Measurements from ENCODE around the gene FIGN.

FIGN gene

GRCh38 chr2:163592954-163593622 lies 142.7 kb downstream of the FIGN start:
- TF ChIP-seq, protein P1, sequence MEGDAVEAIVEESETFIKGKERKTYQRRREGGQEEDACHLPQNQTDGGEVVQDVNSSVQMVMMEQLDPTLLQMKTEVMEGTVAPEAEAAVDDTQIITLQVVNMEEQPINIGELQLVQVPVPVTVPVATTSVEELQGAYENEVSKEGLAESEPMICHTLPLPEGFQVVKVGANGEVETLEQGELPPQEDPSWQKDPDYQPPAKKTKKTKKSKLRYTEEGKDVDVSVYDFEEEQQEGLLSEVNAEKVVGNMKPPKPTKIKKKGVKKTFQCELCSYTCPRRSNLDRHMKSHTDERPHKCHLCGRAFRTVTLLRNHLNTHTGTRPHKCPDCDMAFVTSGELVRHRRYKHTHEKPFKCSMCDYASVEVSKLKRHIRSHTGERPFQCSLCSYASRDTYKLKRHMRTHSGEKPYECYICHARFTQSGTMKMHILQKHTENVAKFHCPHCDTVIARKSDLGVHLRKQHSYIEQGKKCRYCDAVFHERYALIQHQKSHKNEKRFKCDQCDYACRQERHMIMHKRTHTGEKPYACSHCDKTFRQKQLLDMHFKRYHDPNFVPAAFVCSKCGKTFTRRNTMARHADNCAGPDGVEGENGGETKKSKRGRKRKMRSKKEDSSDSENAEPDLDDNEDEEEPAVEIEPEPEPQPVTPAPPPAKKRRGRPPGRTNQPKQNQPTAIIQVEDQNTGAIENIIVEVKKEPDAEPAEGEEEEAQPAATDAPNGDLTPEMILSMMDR (IDR thresholded peaks at IDR 0.05; ENCODE audit: insufficient read depth, low read depth, low read length, missing control alignments) = no peak
- H3K4me3 ChIP-seq (ENCODE audit: low read length) = no peak overlapping the region
- no peak for DNase-seq (ENCODE audit: low read depth)

DNA sequence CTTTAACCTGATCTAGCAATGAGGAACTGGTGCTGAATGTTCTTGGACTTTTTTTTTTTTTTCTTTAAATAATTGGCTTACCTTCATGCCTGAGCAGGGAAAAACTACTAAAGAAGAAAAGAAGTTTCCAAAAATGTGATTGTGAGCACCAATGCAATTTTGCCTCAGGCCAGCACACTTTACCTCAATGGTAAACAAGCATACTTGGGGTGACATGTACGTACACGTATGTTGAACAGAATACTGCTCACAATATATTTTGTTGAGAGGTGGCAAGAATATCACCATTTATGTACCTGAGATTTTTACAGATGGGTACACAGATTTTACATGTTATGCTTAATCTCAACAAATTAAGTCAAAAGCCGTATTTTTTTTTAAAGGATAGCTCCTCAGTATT lies 144.3 kb downstream of the FIGN start:
- TF ChIP-seq, protein P1 (IDR thresholded peaks at IDR 0.05; ENCODE audit: insufficient read depth, low read depth, low read length, missing control alignments) = no peak
- H3K4me3 ChIP-seq (ENCODE audit: low read length) = no peak overlapping the region

GRCh38 chr2:163580757-163581156 lies 155.1 kb downstream of the FIGN start:
- TF ChIP-seq, protein P1 (IDR thresholded peaks at IDR 0.05; ENCODE audit: insufficient read depth, low read depth, low read length, missing control alignments) = no peak
- no peak overlapping the region for H3K4me3 ChIP-seq (ENCODE audit: low read length)
- DNase-seq (ENCODE audit: low read depth) = no peak

More for the DNA sequence above, 144.3 kb downstream of the FIGN start:
- DNase-seq (ENCODE audit: low read depth) = peak; percentile 34

DNA sequence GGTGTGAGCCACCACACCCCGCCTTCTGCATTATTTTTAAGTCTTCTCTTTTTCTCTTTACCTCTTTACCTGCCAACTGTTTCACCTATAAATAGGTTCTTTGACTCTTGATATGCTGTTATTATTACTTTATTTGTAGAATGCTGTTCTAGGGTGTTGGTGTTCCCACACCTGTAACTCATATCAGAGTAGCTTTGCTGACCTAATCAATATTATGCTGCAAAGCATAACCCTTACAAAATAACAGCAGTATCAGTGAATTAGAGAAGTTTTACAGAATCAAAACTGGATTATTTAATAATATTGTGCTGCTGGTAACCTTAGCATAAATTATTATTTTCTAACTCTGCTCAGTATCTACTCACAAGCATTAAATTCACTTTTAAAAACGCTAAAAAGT lies 161.5 kb downstream of the FIGN start:
- DNase-seq (ENCODE audit: low read depth) = no peak
- TF ChIP-seq, protein P1 (IDR thresholded peaks at IDR 0.05; ENCODE audit: insufficient read depth, low read depth, low read length, missing control alignments) = no peak
- H3K4me3 ChIP-seq (ENCODE audit: low read length) = no peak overlapping the region

DNA sequence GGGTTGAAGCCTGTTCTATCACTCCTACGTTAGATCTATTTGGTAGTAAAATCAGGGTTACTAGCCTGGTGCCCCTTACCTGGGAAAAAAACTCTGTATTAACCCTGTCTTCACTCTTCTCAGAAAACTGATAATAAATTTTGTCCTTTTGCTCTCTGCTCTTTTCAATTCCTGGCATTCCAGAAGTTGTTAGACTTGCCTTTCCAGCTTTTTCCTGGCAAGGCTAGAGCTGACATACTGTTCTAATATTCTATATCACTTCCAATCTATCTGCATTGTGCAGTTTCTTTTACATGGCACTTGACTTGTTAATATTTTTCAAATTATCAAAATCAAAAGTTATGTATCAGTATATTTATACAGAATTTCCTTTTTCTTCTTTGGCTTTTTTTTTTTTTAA lies 162.2 kb downstream of the FIGN start:
- TF ChIP-seq, protein P1 (IDR thresholded peaks at IDR 0.05; ENCODE audit: insufficient read depth, low read depth, low read length, missing control alignments) = no peak
- peak; percentile 50 for DNase-seq (ENCODE audit: low read depth)
- H3K4me3 ChIP-seq (ENCODE audit: low read length) = no peak overlapping the region

DNA sequence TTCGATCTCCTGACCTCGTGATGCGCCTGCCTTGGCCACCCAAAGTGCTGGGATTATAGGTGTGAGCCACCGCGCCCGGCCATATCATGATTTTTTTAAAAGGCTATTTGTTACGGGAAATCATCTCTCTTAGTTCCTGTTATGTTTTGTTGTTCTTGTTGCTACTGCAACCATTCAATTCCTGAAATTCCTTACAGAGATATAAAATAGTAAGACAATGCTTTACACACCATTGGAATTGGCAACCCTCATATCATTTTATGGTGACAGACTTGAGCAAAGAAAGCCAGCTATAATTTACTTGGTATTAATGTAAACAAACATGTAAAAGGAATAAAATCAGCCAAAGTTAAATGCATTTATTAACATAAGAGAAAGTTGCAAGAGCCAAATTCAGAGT lies 163.0 kb downstream of the FIGN start:
- no peak for DNase-seq (ENCODE audit: low read depth)
- no peak overlapping the region for H3K4me3 ChIP-seq (ENCODE audit: low read length)
- TF ChIP-seq, protein P1 (IDR thresholded peaks at IDR 0.05; ENCODE audit: insufficient read depth, low read depth, low read length, missing control alignments) = no peak
